CD8-positive, alpha-beta memory T cell (primary cell): ENCODE results near the gene ERC2. TPM values are rescaled to one million over a fixed set of nuclear protein-coding genes. Genes with fewer than 3 reads are reported as not detected.
A peak's percentile ranks its signal among the peaks of the same experiment; 100 is the strongest.
"Not testable (repeated sequence)": the region's sequence is repeated elsewhere in the genome, so short reads cannot be mapped to it uniquely, and the experiment has no call there.

Source experiments
- CTCF ChIA-PET: fragments of 350-600 bp; sonication (Branson Sonifier 250); formaldehyde crosslinking; loops from one replicate; lab custom pipeline; 2021; ENCODE audit warnings: antibody characterized with exemption; lab: Charles Lee
- POLR2A ChIA-PET: fragments of 350-600 bp; sonication (Branson Sonifier 250); formaldehyde crosslinking; loops from one replicate; lab custom pipeline; 2021; ENCODE audit warnings: antibody characterized with exemption; lab: Charles Lee
- DNase-seq, 5 donors: peaks; one replicate each; pipeline versions ENCODE4 v3.0.0 to v3.0.0-alpha.2; 2020 to 2022; ENCODE audit warnings: mixed read lengths in 1 of 5
- H3K27ac ChIP-seq: one replicate; pipeline ENCODE4 v1.7.0; 2013; ENCODE audit warnings: low read depth, mild to moderate bottlenecking, low read length, moderate library complexity
- H3K27me3 ChIP-seq: 2 replicates; pipeline ENCODE4 v1.7.0; 2013; ENCODE audit warnings: low read length, mild to moderate bottlenecking; ENCODE audit not compliant: insufficient read depth, poor library complexity, severe bottlenecking
- H3K36me3 ChIP-seq: 2 replicates; pipeline ENCODE4 v1.7.0; 2013; ENCODE audit warnings: mild to moderate bottlenecking, low read length, moderate library complexity; ENCODE audit not compliant: insufficient read depth
- H3K4me1 ChIP-seq: 2 replicates; pipeline ENCODE4 v1.7.0; 2013; ENCODE audit warnings: mild to moderate bottlenecking, low read length, moderate library complexity; ENCODE audit not compliant: insufficient read depth
- H3K4me3 ChIP-seq: 2 replicates; pipeline ENCODE4 v1.7.0; 2013; ENCODE audit warnings: mild to moderate bottlenecking, low read length
- H3K9me3 ChIP-seq: 2 replicates; pipeline ENCODE4 v1.7.0; 2013; ENCODE audit warnings: mild to moderate bottlenecking, low read length
- H3K27ac Mint-ChIP-seq, 8 donors: one replicate each; pipeline ENCODE4 v1.8.0; 2020 to 2021; ENCODE audit warnings: mixed read lengths in 8 of 8, mild to moderate bottlenecking in 6 of 8, inconsistent platforms in 3 of 8, moderate library complexity in 3 of 8
- H3K27me3 Mint-ChIP-seq, 2 donors: one replicate each; pipeline ENCODE4 v1.8.0; 2020 to 2021; ENCODE audit warnings: mixed read lengths in 2 of 2, mild to moderate bottlenecking in 1 of 2, moderate library complexity in 1 of 2
- H3K36me3 Mint-ChIP-seq, 3 donors: one replicate each; pipeline ENCODE4 v1.8.0; 2020 to 2021; ENCODE audit warnings: mixed read lengths in 3 of 3, inconsistent platforms in 1 of 3, mild to moderate bottlenecking in 1 of 3
- H3K4me1 Mint-ChIP-seq, 3 donors: one replicate each; pipeline ENCODE4 v1.8.0; 2020 to 2021; ENCODE audit warnings: mixed read lengths in 3 of 3, inconsistent platforms in 1 of 3, mild to moderate bottlenecking in 1 of 3
- H3K4me3 Mint-ChIP-seq, 7 donors: one replicate each; pipeline ENCODE4 v1.8.0; 2020 to 2021; ENCODE audit warnings: mixed read lengths in 7 of 7, mild to moderate bottlenecking in 6 of 7, moderate library complexity in 4 of 7, inconsistent platforms in 2 of 7
- H3K9me3 Mint-ChIP-seq, 5 donors: one replicate each; pipeline ENCODE4 v1.8.0; 2020 to 2022; ENCODE audit warnings: mixed read lengths in 5 of 5, mild to moderate bottlenecking in 3 of 5, moderate library complexity in 2 of 5, inconsistent platforms in 1 of 5
- polyA plus RNA-seq: library from polyadenylated mRNA; unstranded; fragments of 300-500 nt; fragmentation: Illumina TruSeq; gene quantifications from one replicate; pipeline ENCODE4 v1.2.3, GENCODE V29; 2021
- total RNA-seq, 2 experiments: library from RNA; stranded (reverse); gene quantifications; one replicate each; pipeline ENCODE4 v1.2.3, GENCODE V29; 2021

The ERC2 gene
- total and polyA plus RNA-seq, 3 experiments from 2014 or later: not detected

DNA sequence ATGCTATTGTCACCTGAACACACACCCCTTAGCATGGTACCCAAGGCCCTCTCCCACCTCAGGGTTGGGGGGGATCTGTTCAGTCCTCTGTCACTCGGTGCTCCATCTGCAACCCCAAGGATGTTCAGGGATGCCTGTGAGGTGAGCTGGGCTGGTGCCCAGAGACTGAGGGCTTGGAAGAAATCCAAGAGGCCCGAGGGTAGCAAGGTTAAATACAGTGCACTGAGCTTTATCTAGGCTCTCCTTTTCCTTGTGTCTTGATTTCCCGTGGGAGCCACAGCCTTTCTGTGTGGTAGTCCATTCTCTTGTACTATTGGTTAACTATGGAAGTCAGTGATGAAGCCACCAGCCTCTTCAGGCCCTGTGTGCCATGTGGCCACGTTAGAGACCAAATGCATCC is 962.5 kb downstream of the ERC2 start:
- POLR2A ChIA-PET: no interaction called here
- H3K36me3 Mint-ChIP-seq: no peaks in the 10 kb centered on the region
- Histone ChIP-seq H3K27ac (no peak overlapping the region), H3K4me1 (no peaks in the 10 kb centered on the region), H3K27me3 (no peaks in the 10 kb centered on the region), H3K36me3 (no peaks in the 10 kb centered on the region), H3K9me3 (no peaks in the 10 kb centered on the region), H3K4me3 (no peak overlapping the region)
- no peak for DNase-seq
- peaks cover 0 to 6% (median 0%) of the 10 kb centered on the region in 5 donors for H3K9me3 Mint-ChIP-seq
- H3K4me3 Mint-ChIP-seq: no peak overlapping the region
- no peaks in the 10 kb centered on the region for H3K4me1 Mint-ChIP-seq
- no peak overlapping the region for H3K27ac Mint-ChIP-seq
- CTCF ChIA-PET: no interaction called here
- peaks cover 3 to 4% of the 10 kb centered on the region in 2 donors for H3K27me3 Mint-ChIP-seq

GRCh38 chr3:55505102-55505501 is 963.2 kb downstream of the ERC2 start:
- POLR2A ChIA-PET, H3K4me1 ChIP-seq, DNase-seq, H3K36me3 Mint-ChIP-seq, H3K36me3 ChIP-seq, H3K9me3 ChIP-seq, H3K27ac ChIP-seq, H3K4me3 ChIP-seq, H3K9me3 Mint-ChIP-seq, H3K27me3 Mint-ChIP-seq, H3K4me3 Mint-ChIP-seq, CTCF ChIA-PET, H3K4me1 Mint-ChIP-seq, H3K27me3 ChIP-seq: not testable (repeated sequence)
- peak overlapping the region in 1 of 8 donors; percentile 41 for H3K27ac Mint-ChIP-seq

DNA sequence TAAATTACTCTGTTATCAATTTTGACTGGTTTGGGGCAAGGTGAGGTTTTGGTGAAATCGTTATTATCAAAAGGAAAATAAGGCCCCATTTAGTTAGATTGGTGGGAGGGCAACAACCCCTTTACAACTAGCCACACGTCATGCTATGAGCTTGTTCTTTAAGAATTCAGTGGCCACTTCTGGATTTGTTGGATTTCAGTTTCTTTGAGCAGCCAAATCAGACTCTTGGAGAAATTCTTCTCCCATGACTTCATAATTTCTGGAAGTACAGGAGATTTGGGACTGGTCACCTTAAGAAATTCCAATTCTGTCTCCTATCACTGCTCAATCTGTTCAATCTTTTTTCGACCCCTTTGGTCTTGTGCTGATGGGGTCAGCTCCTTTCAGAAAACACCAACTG is 966.4 kb downstream of the ERC2 start:
- POLR2A ChIA-PET: no interaction called here
- no peaks in the 10 kb centered on the region for H3K27me3 Mint-ChIP-seq
- H3K4me3 ChIP-seq: no peak overlapping the region
- peaks cover 0 to 2% (median 0%) of the 10 kb centered on the region in 5 donors for H3K9me3 Mint-ChIP-seq
- DNase-seq: no peak
- no peaks in the 10 kb centered on the region for H3K36me3 ChIP-seq
- H3K27ac ChIP-seq: no peak overlapping the region
- no peaks in the 10 kb centered on the region for H3K4me1 Mint-ChIP-seq
- H3K9me3 ChIP-seq: no peaks in the 10 kb centered on the region
- H3K4me3 Mint-ChIP-seq: no peak overlapping the region
- no peak overlapping the region for H3K27ac Mint-ChIP-seq
- CTCF ChIA-PET: no interaction called here
- no peaks in the 10 kb centered on the region for H3K27me3 ChIP-seq
- no peaks in the 10 kb centered on the region for H3K4me1 ChIP-seq
- H3K36me3 Mint-ChIP-seq: no peaks in the 10 kb centered on the region

DNA sequence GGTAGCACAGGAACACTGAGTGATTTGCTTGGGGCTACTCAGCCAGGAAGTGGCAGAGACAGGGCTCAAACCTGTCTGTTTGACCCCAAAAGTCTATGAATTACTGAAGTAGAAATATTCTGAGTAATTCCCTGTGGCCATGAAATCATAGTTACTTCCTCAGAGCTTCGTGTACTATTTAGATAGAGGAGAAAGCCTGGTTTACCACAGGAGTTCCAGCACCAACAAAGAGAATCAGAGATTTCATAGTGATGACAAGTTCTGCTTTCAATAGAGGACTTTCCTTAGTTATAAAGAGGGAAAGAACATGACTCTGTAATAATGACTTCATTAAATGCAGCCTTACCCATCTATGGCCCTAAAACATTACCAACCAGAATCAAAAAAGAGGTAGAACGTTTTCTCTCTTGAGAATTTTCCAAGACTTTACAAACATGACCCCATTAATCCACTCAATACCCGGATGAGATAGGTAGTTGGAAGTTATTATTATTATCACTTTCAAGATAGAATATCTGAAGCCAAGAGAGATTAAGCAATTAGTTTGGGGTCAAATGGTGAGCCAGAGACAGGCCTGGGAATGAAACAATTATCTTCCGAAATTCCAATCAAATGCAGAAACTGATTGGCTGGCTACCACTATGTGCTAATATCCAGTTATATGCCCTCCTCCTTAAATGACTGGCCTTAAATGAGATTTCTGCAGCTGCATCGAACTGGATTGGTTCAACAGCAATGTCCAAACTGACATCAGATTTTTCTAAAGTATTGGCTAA is 967.5 kb downstream of the ERC2 start:
- no peaks in the 10 kb centered on the region for H3K4me1 Mint-ChIP-seq
- Histone ChIP-seq H3K36me3 (no peaks in the 10 kb centered on the region), H3K27me3 (no peaks in the 10 kb centered on the region), H3K27ac (no peak overlapping the region), H3K4me3 (no peak overlapping the region), H3K4me1 (no peaks in the 10 kb centered on the region), H3K9me3 (no peaks in the 10 kb centered on the region)
- POLR2A ChIA-PET: no interaction called here
- CTCF ChIA-PET: no interaction called here
- H3K27me3 Mint-ChIP-seq: no peaks in the 10 kb centered on the region
- peaks cover 0 to 5% (median 2%) of the 10 kb centered on the region in 5 donors for H3K9me3 Mint-ChIP-seq
- no peak for DNase-seq
- H3K4me3 Mint-ChIP-seq: no peak overlapping the region
- H3K27ac Mint-ChIP-seq: no peak overlapping the region
- H3K36me3 Mint-ChIP-seq: no peaks in the 10 kb centered on the region

GRCh38 chr3:55498520-55498919 is 969.7 kb downstream of the ERC2 start:
- Histone ChIP-seq H3K27me3 (no peaks in the 10 kb centered on the region), H3K4me1 (no peaks in the 10 kb centered on the region), H3K27ac (no peak overlapping the region), H3K4me3 (no peak overlapping the region), H3K9me3 (no peaks in the 10 kb centered on the region), H3K36me3 (no peaks in the 10 kb centered on the region)
- CTCF ChIA-PET: no interaction called here
- Mint-ChIP-seq H3K36me3 (no peaks in the 10 kb centered on the region), H3K27ac (no peak overlapping the region), H3K27me3 (no peaks in the 10 kb centered on the region), H3K4me1 (no peaks in the 10 kb centered on the region), H3K4me3 (no peak overlapping the region), H3K9me3 (peaks cover 0 to 3% (median 0%) of the 10 kb centered on the region in 5 donors)
- POLR2A ChIA-PET: no interaction called here
- DNase-seq: no peak

DNA sequence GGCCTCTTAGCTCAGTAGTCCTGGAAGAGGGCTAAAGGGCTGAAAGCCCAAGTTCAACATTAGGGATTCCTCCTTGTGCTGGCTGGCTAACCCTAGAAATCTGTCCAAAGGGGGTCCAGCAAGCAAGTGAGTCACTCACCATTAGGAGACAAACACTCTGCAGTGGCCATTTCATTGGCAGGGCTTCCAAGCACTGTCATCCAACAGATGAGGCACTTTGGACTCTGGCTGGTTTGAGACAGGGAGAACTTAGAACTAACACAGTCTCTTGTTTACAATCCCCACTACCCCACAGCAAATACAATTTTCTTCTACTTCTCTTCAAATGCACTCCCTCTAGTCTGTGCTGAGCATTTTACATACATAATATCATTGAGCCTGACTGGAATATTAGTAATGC is 971.0 kb downstream of the ERC2 start:
- Mint-ChIP-seq H3K4me3 (no peak overlapping the region), H3K27ac (no peak overlapping the region), H3K4me1 (no peaks in the 10 kb centered on the region), H3K27me3 (no peaks in the 10 kb centered on the region), H3K36me3 (peaks cover 0 to 1% (median 0%) of the 10 kb centered on the region in 3 donors), H3K9me3 (peaks cover 0 to 6% (median 0%) of the 10 kb centered on the region in 5 donors)
- POLR2A ChIA-PET: no interaction called here
- H3K4me3 ChIP-seq: no peak overlapping the region
- H3K27ac ChIP-seq: no peak overlapping the region
- CTCF ChIA-PET: no interaction called here
- H3K36me3 ChIP-seq: no peaks in the 10 kb centered on the region
- H3K4me1 ChIP-seq: no peaks in the 10 kb centered on the region
- DNase-seq: no peak
- H3K27me3 ChIP-seq: no peaks in the 10 kb centered on the region
- H3K9me3 ChIP-seq: no peaks in the 10 kb centered on the region

DNA sequence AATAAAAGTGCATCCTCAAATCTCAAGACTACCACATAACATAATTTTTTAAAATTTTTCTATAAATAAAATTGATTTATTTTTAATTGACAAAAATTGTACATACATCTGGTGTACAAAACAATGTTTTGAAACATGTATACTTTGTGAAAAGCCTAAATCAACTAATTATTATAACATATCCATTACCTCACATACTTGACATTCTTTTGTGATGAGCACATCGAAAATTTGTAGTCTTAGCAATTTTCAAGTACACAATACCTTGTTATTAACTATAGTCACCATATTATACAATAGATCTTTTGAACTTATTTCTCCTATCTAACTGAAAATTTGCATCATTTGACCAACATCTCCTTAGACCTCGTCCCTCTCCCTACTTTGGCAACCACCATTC is 973.3 kb downstream of the ERC2 start:
- peaks cover 0 to 6% (median 2%) of the 10 kb centered on the region in 5 donors for H3K9me3 Mint-ChIP-seq
- Histone ChIP-seq H3K4me3 (no peak overlapping the region), H3K36me3 (no peaks in the 10 kb centered on the region), H3K9me3 (no peaks in the 10 kb centered on the region), H3K4me1 (no peaks in the 10 kb centered on the region), H3K27ac (no peak overlapping the region), H3K27me3 (no peaks in the 10 kb centered on the region)
- peaks cover 6 to 13% of the 10 kb centered on the region in 2 donors for H3K27me3 Mint-ChIP-seq
- DNase-seq: no peak
- H3K27ac Mint-ChIP-seq: no peak overlapping the region
- ChIA-PET POLR2A (no interaction called here), CTCF (no interaction called here)
- H3K4me1 Mint-ChIP-seq: no peaks in the 10 kb centered on the region
- H3K4me3 Mint-ChIP-seq: no peak overlapping the region
- H3K36me3 Mint-ChIP-seq: peaks cover 0 to 1% (median 0%) of the 10 kb centered on the region in 3 donors

GRCh38 chr3:55492976-55493375 is 975.3 kb downstream of the ERC2 start:
- POLR2A ChIA-PET: no interaction called here
- CTCF ChIA-PET: no interaction called here
- Mint-ChIP-seq H3K9me3 (peaks cover 0 to 6% (median 3%) of the 10 kb centered on the region in 5 donors), H3K4me1 (peaks cover 0 to 7% (median 0%) of the 10 kb centered on the region in 3 donors), H3K36me3 (peaks cover 0 to 1% (median 0%) of the 10 kb centered on the region in 3 donors), H3K27ac (no peak overlapping the region), H3K4me3 (no peak overlapping the region), H3K27me3 (peaks cover 20 to 28% of the 10 kb centered on the region in 2 donors)
- no peak overlapping the region for H3K27ac ChIP-seq
- no peaks in the 10 kb centered on the region for H3K36me3 ChIP-seq
- H3K9me3 ChIP-seq: no peaks in the 10 kb centered on the region
- no peak for DNase-seq
- no peaks in the 10 kb centered on the region for H3K4me1 ChIP-seq
- no peaks in the 10 kb centered on the region for H3K27me3 ChIP-seq
- no peak overlapping the region for H3K4me3 ChIP-seq
